H1 (cell line): ENCODE data around the gene HOTAIR. TPM values are rescaled to one million over a fixed set of nuclear protein-coding genes. Genes with fewer than 3 reads are reported as not detected.

Experiments used
- BACH1 ChIP-seq: IDR thresholded peaks from 2 replicates; pipeline ENCODE4 v1.6.1; 2012; ENCODE audit warnings: low read length, improper control_type of control experiment
- CBX5 ChIP-seq: fragments of 300-800, 300-1000 bp; sonication (generic); IDR thresholded peaks from 2 replicates; pipeline ENCODE4 v1.7.1; 2016; ENCODE audit warnings: antibody characterized with exemption, low read length, low read depth
- CBX8 ChIP-seq: fragments of 300-800, 300-1000 bp; sonication (generic); IDR thresholded peaks from 2 replicates; pipeline ENCODE4 v1.7.1; 2016; ENCODE audit warnings: low read depth, low read length, borderline replicate concordance
- CHD1 ChIP-seq: IDR thresholded peaks from 2 replicates; pipeline ENCODE4 v1.6.1; 2012; ENCODE audit warnings: low read depth, low read length, improper control_type of control experiment
- JUN ChIP-seq: IDR thresholded peaks from 2 replicates; pipeline ENCODE4 v1.6.1; 2011; ENCODE audit warnings: low read depth, mild to moderate bottlenecking, improper control_type of control experiment, low read length
- KDM5A ChIP-seq: fragments of 200-600 bp; IDR thresholded peaks from 2 replicates; pipeline ENCODE4 v1.7.1; 2012; ENCODE audit warnings: mild to moderate bottlenecking, low read length, inconsistent platforms, mixed read lengths
- POLR2A ChIP-seq, 2 experiments: IDR thresholded peaks; 1 replicate in 1 of 2; 2 replicates in 1 of 2; pipeline ENCODE4 v1.6.1; 2011; ENCODE audit warnings: low read depth in 2 of 2, low read length in 2 of 2, mild to moderate bottlenecking in 2 of 2; ENCODE audit errors: control extremely low read depth in 1 of 2
- RNF2 ChIP-seq: fragments of 200-900, 300-1000 bp; sonication (generic); IDR thresholded peaks from 2 replicates; pipeline ENCODE4 v1.7.1; 2016; ENCODE audit warnings: borderline replicate concordance, low read depth, mild to moderate bottlenecking, antibody characterized with exemption, low read length; ENCODE audit not compliant: poor library complexity, severe bottlenecking; ENCODE audit errors: missing control alignments
- SIRT6 ChIP-seq: IDR thresholded peaks from one replicate; pipeline ENCODE4 v1.7.1; 2012; ENCODE audit warnings: low read length, inconsistent platforms
- SP1 ChIP-seq: IDR thresholded peaks from 2 replicates; pipeline ENCODE4 v1.6.1; 2011; ENCODE audit warnings: low read depth, low read length
- SUZ12 ChIP-seq: fragments of 200-600 bp; sonication (generic); IDR thresholded peaks from 2 replicates; pipeline ENCODE4 v1.6.1; 2012; ENCODE audit warnings: mild to moderate bottlenecking, inconsistent platforms, low read length, moderate library complexity, mixed read lengths
- TAF7 ChIP-seq: optimal IDR thresholded peaks from 2 replicates; pipeline ENCODE3; 2011; ENCODE audit warnings: low read depth, mild to moderate bottlenecking, inconsistent platforms, low read length, moderate library complexity, borderline replicate concordance
- TCF12 ChIP-seq: IDR thresholded peaks from 2 replicates; pipeline ENCODE4 v1.6.1; 2011; ENCODE audit warnings: low read depth, mild to moderate bottlenecking, low read length
- polyA plus RNA-seq, 7 experiments: library from polyadenylated mRNA; depleted of rRNA in 3 of 7; stranded (reverse) in 5 of 7; unstranded in 2 of 7; fragments of >200 nt in 5 of 7; fragments of 200-250 nt in 2 of 7; gene quantifications; 1 replicate in 5 of 7; 2 replicates in 1 of 7; 4 replicates in 1 of 7; pipeline versions ENCODE4 v1.2.1 to v1.2.3, GENCODE V29; 2011 to 2013; ENCODE audit warnings: missing spikeins in 2 of 7, mixed read lengths in 2 of 7
- total RNA-seq: library from RNA; stranded (reverse); fragmentation: NEBNext Ultra II Directional; extraction: Animal tissue kit (Norgen Biotek cat#: 25700); gene quantifications from 2 replicates; pipeline ENCODE4 v1.2.1, GENCODE V29; 2021

The HOTAIR gene
- total and polyA plus RNA-seq, 2 of the 8 experiments (the other 6 are each of a cell fraction or from before 2014, with no cell fraction given): not detected

DNA sequence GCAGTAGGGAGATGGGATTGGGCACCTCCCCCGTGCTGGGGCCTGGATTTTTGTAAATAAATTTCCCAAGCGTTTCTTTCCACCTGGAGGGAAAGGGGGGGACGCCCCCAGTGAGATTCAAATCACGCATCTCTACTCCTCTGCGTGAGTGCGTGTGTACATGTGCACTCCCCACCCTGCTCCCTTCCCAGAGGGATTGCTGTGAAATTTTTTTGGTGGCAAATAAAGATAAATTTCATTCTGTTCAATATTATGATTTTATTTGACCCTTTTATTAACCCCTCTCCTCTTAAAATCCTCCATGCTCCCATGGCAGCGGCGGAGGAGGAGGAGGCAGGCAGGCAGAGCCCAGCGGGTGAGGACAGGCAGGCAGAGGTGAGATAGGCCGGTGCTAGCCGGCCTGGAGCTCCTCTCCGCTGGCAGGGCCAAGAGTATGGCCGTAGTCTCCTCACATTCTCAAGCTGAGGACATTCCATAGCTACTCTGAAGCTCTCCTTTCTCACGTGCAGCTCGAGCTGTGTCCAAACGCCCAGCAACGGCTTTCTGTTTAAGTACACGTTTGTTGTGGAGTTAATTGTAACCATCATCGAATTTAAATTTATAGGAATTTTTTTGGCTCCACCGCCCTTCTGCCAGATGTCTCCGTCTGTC is 1.5 kb upstream of the HOTAIR start (continued):
- TF ChIP-seq CBX8: peak; percentile 14; the same call in 1 of the 2 replicates
- TF ChIP-seq TCF12: 0 out of 2 replicates have a peak, but pooled peaks have one; percentile 51
- TF ChIP-seq JUN: no peak
- TF ChIP-seq POLR2A (IDR thresholded peaks at IDR 0.05; ENCODE audit: control extremely low read depth in 1 of 2, low read depth in 2 of 2, low read length in 2 of 2): no peak
- TF ChIP-seq RNF2: peak; percentile 18
- no peak for TF ChIP-seq CBX5
- 0 out of 2 replicates have a peak, but pooled peaks have one; percentile 8 for TF ChIP-seq SP1
- peak; percentile 59 for TF ChIP-seq SUZ12
- TF ChIP-seq TAF7: no peak
- TF ChIP-seq CHD1: no peak
- TF ChIP-seq BACH1: no peak
- TF ChIP-seq KDM5A: no peak
- TF ChIP-seq SIRT6: no peak
